Measurements from ENCODE around the gene LTBP2. TPM values are rescaled to one million over a fixed set of nuclear protein-coding genes. Genes with fewer than 3 reads are reported as not detected.

Gene LTBP2
- total RNA-seq, 1 experiment from 2014 or later = 17.4 TPM

DNA sequence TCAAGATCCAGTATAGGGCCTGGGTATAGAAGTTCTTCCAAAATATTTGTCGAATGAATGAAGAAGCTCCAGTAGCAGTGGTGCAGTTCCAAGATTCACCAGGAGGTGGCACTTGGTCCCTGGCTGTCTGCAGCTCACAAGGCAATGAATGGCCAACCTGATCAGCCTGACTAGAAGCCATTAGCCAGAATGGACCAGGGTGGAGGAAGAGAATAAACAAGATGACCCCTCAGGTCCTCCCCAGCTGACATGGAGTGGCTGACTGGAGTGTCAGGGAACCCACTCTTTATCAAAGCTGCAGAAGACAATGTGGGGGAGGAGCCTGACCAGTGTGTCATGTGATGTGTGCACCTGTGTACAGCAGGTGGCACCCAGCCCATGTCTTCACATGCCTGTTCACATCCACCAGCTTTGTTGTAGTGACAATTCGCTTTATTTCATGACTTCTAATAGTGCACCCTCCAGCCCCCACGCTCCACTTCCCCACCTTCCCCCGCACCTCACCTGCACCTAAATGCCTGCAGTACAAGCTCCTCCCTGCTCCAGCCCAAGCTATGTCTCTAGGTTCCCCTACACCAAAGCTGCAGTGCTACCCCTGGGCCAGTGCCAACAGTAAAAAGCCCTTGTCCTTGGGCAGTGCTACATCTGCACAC is 3.0 kb downstream of the LTBP2 start:
- peak; percentile 40 for ATAC-seq
- intact Hi-C loops (cut with micrococcal nuclease) = loop anchor here (1.0 to 2.0 kb wide), 4 partner anchors 36 to 195 kb away; no protein-coding TSS in a partner anchor
- CTCF ChIA-PET = interaction anchor here (0.6 to 2.0 kb wide), 11 partner anchors 35 to 252 kb away, joined by 3 to 27 read pairs (median 4); no protein-coding TSS in a partner anchor

DNA sequence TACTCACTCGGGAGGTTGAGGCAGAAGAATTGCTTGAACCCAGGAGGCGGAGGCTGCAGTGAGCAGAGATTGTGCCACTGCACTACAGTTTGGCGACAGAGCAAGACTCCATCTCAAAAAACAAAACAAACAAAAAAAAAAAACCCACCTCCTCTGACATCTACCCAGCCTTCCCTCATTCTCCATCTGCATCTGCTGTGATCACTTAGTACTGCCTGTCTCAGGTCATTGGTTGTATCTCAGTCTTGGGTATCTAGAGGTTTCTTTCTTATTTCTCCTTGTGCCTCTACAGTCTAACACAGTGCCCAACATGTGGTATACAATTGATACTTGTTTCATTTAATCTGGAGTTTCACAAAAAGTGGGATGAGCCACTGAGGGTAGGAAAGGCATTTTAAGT is 5.3 kb downstream of the LTBP2 start:
- no peak overlapping the region for H3K4me3 ChIP-seq (ENCODE audit: low read length)
- H3K27me3 ChIP-seq (ENCODE audit: low read length) = no peaks in the 10 kb centered on the region
- ATAC-seq (no peak), DNase-seq (no peak)
- CTCF ChIA-PET = no interaction called here
- intact Hi-C loops (cut with micrococcal nuclease) = no loop called here
- H3K79me2 ChIP-seq (ENCODE audit: low read length) = peaks cover 10% of the 10 kb centered on the region
- POLR2A ChIA-PET (ENCODE audit: unreplicated experiment) = no interaction called here
- H3K27ac ChIP-seq (ENCODE audit: low read length) = no peak overlapping the region
- no TSS peak for BruUV-seq (replicated peaks)
- H4K20me1 ChIP-seq (ENCODE audit: low read length) = no peaks in the 10 kb centered on the region
- no peaks in the 10 kb centered on the region for H3K9me2 ChIP-seq (replicated peaks; ENCODE audit: low read length)
- H3K4me2 ChIP-seq (ENCODE audit: low read length) = no peak overlapping the region
- no peaks in the 10 kb centered on the region for H3F3A ChIP-seq (ENCODE audit: low read length, unreplicated experiment)
- peaks cover 7% of the 10 kb centered on the region; the same call in 1 of the 2 replicates for H3K4me1 ChIP-seq (ENCODE audit: insufficient read depth, low read length)
- no peak overlapping the region for H3K9ac ChIP-seq (ENCODE audit: low read length)
- no peak overlapping the region for H2AFZ ChIP-seq (ENCODE audit: low read length)
- H3K9me3 ChIP-seq (ENCODE audit: low read length) = no peaks in the 10 kb centered on the region
- no peaks in the 10 kb centered on the region for H3K36me3 ChIP-seq (ENCODE audit: low read depth, low read length)
- TF ChIP-seq EZH2 (IDR thresholded peaks at IDR 0.05; ENCODE audit: low read length, unreplicated experiment) = no peak
- TF ChIP-seq EZH2phosphoT487 (IDR thresholded peaks at IDR 0.05; ENCODE audit: borderline replicate concordance, low read length) = no peak
- TF ChIP-seq, protein P1, sequence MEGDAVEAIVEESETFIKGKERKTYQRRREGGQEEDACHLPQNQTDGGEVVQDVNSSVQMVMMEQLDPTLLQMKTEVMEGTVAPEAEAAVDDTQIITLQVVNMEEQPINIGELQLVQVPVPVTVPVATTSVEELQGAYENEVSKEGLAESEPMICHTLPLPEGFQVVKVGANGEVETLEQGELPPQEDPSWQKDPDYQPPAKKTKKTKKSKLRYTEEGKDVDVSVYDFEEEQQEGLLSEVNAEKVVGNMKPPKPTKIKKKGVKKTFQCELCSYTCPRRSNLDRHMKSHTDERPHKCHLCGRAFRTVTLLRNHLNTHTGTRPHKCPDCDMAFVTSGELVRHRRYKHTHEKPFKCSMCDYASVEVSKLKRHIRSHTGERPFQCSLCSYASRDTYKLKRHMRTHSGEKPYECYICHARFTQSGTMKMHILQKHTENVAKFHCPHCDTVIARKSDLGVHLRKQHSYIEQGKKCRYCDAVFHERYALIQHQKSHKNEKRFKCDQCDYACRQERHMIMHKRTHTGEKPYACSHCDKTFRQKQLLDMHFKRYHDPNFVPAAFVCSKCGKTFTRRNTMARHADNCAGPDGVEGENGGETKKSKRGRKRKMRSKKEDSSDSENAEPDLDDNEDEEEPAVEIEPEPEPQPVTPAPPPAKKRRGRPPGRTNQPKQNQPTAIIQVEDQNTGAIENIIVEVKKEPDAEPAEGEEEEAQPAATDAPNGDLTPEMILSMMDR (conservative IDR thresholded peaks at IDR 0.05; ENCODE audit: low read depth, low read length) = no peak

More for the DNA sequence above, 3.0 kb downstream of the LTBP2 start:
- H3K36me3 ChIP-seq (ENCODE audit: low read depth, low read length) = no peaks in the 10 kb centered on the region
- DNase-seq = peak; percentile 92
- H3F3A ChIP-seq (ENCODE audit: low read length, unreplicated experiment) = no peaks in the 10 kb centered on the region
- no peak overlapping the region for H3K9ac ChIP-seq (ENCODE audit: low read length)
- H3K9me2 ChIP-seq (replicated peaks; ENCODE audit: low read length) = no peaks in the 10 kb centered on the region
- H3K4me3 ChIP-seq (ENCODE audit: low read length) = no peak overlapping the region
- H3K9me3 ChIP-seq (ENCODE audit: low read length) = no peaks in the 10 kb centered on the region
- no peak overlapping the region for H3K27ac ChIP-seq (ENCODE audit: low read length)
- no peak overlapping the region for H3K4me2 ChIP-seq (ENCODE audit: low read length)
- H3K79me2 ChIP-seq (ENCODE audit: low read length) = peaks cover 11% of the 10 kb centered on the region
- no TSS peak for BruUV-seq (replicated peaks)
- no peak for TF ChIP-seq EZH2phosphoT487 (IDR thresholded peaks at IDR 0.05; ENCODE audit: borderline replicate concordance, low read length)
- TF ChIP-seq, protein P1 (conservative IDR thresholded peaks at IDR 0.05; ENCODE audit: low read depth, low read length) = peak; percentile 97
- no peaks in the 10 kb centered on the region for H3K27me3 ChIP-seq (ENCODE audit: low read length)
- H4K20me1 ChIP-seq (ENCODE audit: low read length) = no peaks in the 10 kb centered on the region
- POLR2A ChIA-PET (ENCODE audit: unreplicated experiment) = interaction anchor here (0.5 to 0.6 kb wide), 3 partner anchors 15 to 195 kb away, joined by 3 to 8 read pairs (median 4); no protein-coding TSS in a partner anchor
- H3K4me1 ChIP-seq (ENCODE audit: insufficient read depth, low read length) = peaks cover 16% of the 10 kb centered on the region; the same call in 1 of the 2 replicates
- H2AFZ ChIP-seq (ENCODE audit: low read length) = no peak overlapping the region

DNA sequence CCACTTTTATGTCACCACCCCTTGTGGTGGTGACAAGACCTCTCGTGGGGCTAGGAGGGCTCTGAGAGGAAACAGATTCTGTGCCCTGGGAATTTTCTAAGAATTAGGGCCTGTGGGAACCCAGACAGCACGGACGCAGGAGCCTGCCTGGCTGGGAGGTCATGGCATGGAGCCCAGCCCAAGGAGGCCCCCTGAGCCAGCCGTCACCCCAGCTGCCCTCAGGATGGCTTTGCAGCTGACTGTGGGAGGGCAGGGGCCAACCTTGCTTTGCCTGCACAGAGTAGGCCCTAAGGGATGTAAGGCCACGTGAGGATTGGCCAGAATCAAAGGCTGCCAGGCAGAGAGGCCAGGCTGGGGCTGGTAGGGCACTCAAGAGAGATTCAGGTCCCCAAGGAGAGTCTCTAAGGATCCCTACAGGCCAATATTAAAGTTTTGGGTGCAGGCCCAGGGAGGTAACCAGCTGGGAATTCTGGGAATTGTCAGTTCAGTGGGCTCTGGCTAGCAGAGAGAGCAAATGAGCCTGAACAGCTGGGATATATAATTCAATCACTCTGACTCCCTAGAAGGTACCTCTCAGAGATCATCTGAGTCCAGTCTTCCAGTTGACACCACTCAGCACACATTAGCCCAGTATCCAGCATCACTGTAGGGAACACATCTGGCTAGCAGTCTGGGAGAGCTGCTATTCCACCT is 6.4 kb downstream of the LTBP2 start:
- Histone ChIP-seq H3K36me3 (ENCODE audit: low read depth, low read length) (no peaks in the 10 kb centered on the region), H3K4me3 (ENCODE audit: low read length) (no peak overlapping the region), H3K9ac (ENCODE audit: low read length) (no peak overlapping the region), H3K79me2 (ENCODE audit: low read length) (no peaks in the 10 kb centered on the region), H3K9me3 (ENCODE audit: low read length) (no peaks in the 10 kb centered on the region), H4K20me1 (ENCODE audit: low read length) (no peaks in the 10 kb centered on the region), H3K9me2 (replicated peaks; ENCODE audit: low read length) (no peaks in the 10 kb centered on the region), H3K4me1 (ENCODE audit: insufficient read depth, low read length) (no peaks in the 10 kb centered on the region), H3K27ac (ENCODE audit: low read length) (no peak overlapping the region), H2AFZ (ENCODE audit: low read length) (no peak overlapping the region), H3K4me2 (ENCODE audit: low read length) (no peak overlapping the region), H3F3A (ENCODE audit: low read length, unreplicated experiment) (no peaks in the 10 kb centered on the region), H3K27me3 (ENCODE audit: low read length) (no peaks in the 10 kb centered on the region)
- no TSS peak for BruUV-seq (replicated peaks)
- ChIA-PET CTCF (no interaction called here), POLR2A (ENCODE audit: unreplicated experiment) (no interaction called here)
- TF ChIP-seq, protein P1 (conservative IDR thresholded peaks at IDR 0.05; ENCODE audit: low read depth, low read length) = no peak
- TF ChIP-seq EZH2phosphoT487 (IDR thresholded peaks at IDR 0.05; ENCODE audit: borderline replicate concordance, low read length) = no peak
- TF ChIP-seq EZH2 (IDR thresholded peaks at IDR 0.05; ENCODE audit: low read length, unreplicated experiment) = no peak
- ATAC-seq = no peak
- DNase-seq = no peak
- intact Hi-C loops (cut with micrococcal nuclease) = no loop called here
